ENCODE data around the gene CIAO2B.

Gene CIAO2B

GRCh38 chr16:66885491-66885890, 48.7 kb downstream of the CIAO2B start:
- no peak for DNase-seq

- DNase-seq: no peak
These were observed 51.5 kb downstream of the CIAO2B start for GRCh38 chr16:66882702-66883101.

Measured in NCI-H446 treated with DMSO at 0.1 percent for 48 hours (cell line).